Bronchial epithelial cell (primary cell): ENCODE results near the gene GORASP1. TPM values are rescaled to one million over a fixed set of nuclear protein-coding genes. Genes with fewer than 3 reads are reported as not detected.

Experiments used
- DNase-seq: peaks from one replicate; pipeline ENCODE4 v3.0.0-alpha.2; 2010; ENCODE audit warnings: low read depth
- FAIRE-seq: peaks from 2 replicates; lab custom pipeline; 2011; peaks lifted over from hg19 to GRCh38; lab: Jason Lieb, UNC
- H3K27me3 ChIP-seq: 2 replicates; pipeline ENCODE4 v1.5.1; 2011; ENCODE audit warnings: low read length; ENCODE audit not compliant: control insufficient read depth, insufficient read depth
- H3K36me3 ChIP-seq: 2 replicates; pipeline ENCODE4 v1.5.1; 2011; ENCODE audit warnings: low read length; ENCODE audit not compliant: control insufficient read depth, insufficient read depth
- H3K4me3 ChIP-seq: 2 replicates; pipeline ENCODE4 v1.5.1; 2011; ENCODE audit warnings: mild to moderate bottlenecking, low read depth, low read length, control low read depth
- CTCF ChIP-seq: IDR thresholded peaks from 2 replicates; pipeline ENCODE4 v1.5.1; 2011; ENCODE audit warnings: mild to moderate bottlenecking, moderate library complexity, low read length, control low read depth, inconsistent platforms; ENCODE audit not compliant: insufficient read depth, severe bottlenecking
- total RNA-seq: library from RNA; depleted of rRNA; stranded (reverse); fragments of >200 nt; gene quantifications from 2 replicates; pipeline ENCODE4 v1.2.1, GENCODE V29; 2014

The GORASP1 gene
- total RNA-seq, 1 donor from 2014 or later = 17.9 TPM

DNA sequence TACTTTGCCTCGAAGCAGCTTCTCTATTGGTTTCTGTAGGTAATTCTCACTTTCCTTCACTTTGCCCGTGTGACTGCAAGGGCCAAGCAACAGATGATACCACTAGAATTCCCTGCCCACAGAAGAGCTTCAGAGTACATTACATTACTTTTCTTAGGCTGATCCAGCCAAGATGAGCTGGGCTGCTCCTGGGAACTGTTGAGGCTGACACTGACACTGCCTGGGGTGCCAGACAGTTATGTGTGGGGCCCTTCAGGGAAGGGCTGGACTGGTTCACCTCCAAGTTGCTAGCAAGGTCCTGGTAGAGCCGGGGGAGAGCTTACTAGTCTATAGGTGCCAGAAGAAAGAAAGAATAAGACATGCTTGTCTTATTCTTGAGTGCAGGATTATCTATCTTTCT lies 19.0 kb downstream of the GORASP1 start:
- no peak for TF ChIP-seq CTCF
- DNase-seq (no peak), FAIRE-seq (no peak)
- H3K36me3 ChIP-seq = peaks cover 4% of the 10 kb centered on the region
- H3K4me3 ChIP-seq = no peak overlapping the region
- no peaks in the 10 kb centered on the region for H3K27me3 ChIP-seq

- DNase-seq = no peak
- H3K36me3 ChIP-seq = peaks cover 4% of the 10 kb centered on the region
- no peaks in the 10 kb centered on the region for H3K27me3 ChIP-seq
Measured at GRCh38 chr3:39086144-39086543, 21.3 kb downstream of the GORASP1 start.

DNA sequence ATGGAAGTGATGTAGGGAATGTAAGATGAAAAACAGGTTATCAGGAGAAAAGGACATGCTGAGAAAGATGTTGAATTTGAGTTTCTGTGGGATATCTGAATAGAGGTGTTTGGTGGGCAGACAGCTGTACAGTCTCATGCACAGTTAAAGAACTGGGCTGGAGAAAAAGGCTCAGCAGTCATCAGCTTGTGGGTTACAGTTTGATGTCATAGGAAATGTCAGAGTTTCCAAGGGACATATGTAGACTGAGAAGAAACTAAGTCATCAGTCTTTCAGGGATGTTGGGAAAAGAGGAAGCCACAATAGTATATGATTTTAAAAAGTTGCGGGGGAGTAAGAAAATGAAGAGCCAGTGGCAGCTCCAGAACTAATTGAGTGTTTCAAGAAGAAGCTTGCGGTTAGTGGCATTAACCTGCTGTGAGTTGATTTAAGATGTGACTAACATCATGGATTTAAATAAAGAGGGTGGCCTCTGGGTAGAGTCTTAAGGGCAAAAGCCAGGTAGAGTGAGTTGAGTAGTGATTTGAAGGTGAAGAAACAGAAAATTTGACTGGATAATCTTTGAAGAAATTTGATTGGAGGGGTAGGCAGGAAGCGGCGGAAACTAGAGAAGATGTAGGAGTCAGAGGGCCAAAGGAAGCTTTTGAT lies 24.6 kb downstream of the GORASP1 start:
- Histone ChIP-seq H3K36me3 (peaks cover 4% of the 10 kb centered on the region), H3K27me3 (no peaks in the 10 kb centered on the region), H3K4me3 (no peak overlapping the region)
- DNase-seq (no peak), FAIRE-seq (peak; percentile 89)
- TF ChIP-seq CTCF = no peak

More at GRCh38 chr3:39086144-39086543, 21.3 kb downstream of the GORASP1 start:
- no peak for TF ChIP-seq CTCF
- no peak overlapping the region for H3K4me3 ChIP-seq
- no peak for FAIRE-seq

- no peak for DNase-seq
- Histone ChIP-seq H3K4me3 (no peak overlapping the region), H3K36me3 (peaks cover 1% of the 10 kb centered on the region), H3K27me3 (no peaks in the 10 kb centered on the region)
- no peak for TF ChIP-seq CTCF
- no peak for FAIRE-seq
Measured at GRCh38 chr3:39080026-39080425, 27.4 kb downstream of the GORASP1 start.

GRCh38 chr3:39079530-39079929 lies 27.9 kb downstream of the GORASP1 start:
- no peak for TF ChIP-seq CTCF
- Histone ChIP-seq H3K4me3 (no peak overlapping the region), H3K36me3 (peaks cover 2% of the 10 kb centered on the region), H3K27me3 (no peaks in the 10 kb centered on the region)
- DNase-seq (no peak), FAIRE-seq (no peak)

GRCh38 chr3:39075910-39076309 lies 31.5 kb downstream of the GORASP1 start:
- FAIRE-seq = no peak
- TF ChIP-seq CTCF = no peak
- no peak overlapping the region for H3K4me3 ChIP-seq
- no peak for DNase-seq
- H3K36me3 ChIP-seq = peaks cover 4% of the 10 kb centered on the region
- no peaks in the 10 kb centered on the region for H3K27me3 ChIP-seq
